IPS-NIHi7 (cell line): ENCODE measurements around the gene PHF21A.

Experiments
- DNase-seq: peaks from one replicate; pipeline ENCODE4 v3.0.0; 2012; ENCODE audit warnings: mixed read lengths; ENCODE audit errors: extremely low spot score

PHF21A gene

GRCh38 chr11:46121301-46121723 is at the start of gene PHF21A:
Gene PHF21A, minus strand, starts transcription at chr11:46121454. Its CDS starts 37,235 bp downstream, at chr11:46084219.
- peak; percentile 86 for DNase-seq

- DNase-seq: no peak
Observed at GRCh38 chr11:46170797-46171196, 49.5 kb upstream of the PHF21A start.

GRCh38 chr11:46162700-46163099 is 41.4 kb upstream of the PHF21A start:
- no peak for DNase-seq

GRCh38 chr11:46161201-46161600 is 39.9 kb upstream of the PHF21A start:
- DNase-seq: no peak

GRCh38 chr11:46160100-46160499 is 38.8 kb upstream of the PHF21A start:
- no peak for DNase-seq

GRCh38 chr11:46159680-46160079 is 38.4 kb upstream of the PHF21A start:
- no peak for DNase-seq

- no peak for DNase-seq
Observed at GRCh38 chr11:46149826-46150225, 28.6 kb upstream of the PHF21A start.

GRCh38 chr11:46149342-46149741 is 28.1 kb upstream of the PHF21A start:
- DNase-seq: no peak

- no peak for DNase-seq
Observed at GRCh38 chr11:46144741-46145140, 23.5 kb upstream of the PHF21A start.

- no peak for DNase-seq
Observed at GRCh38 chr11:46143049-46143806, 22.0 kb upstream of the PHF21A start.

GRCh38 chr11:46142561-46142960 is 21.3 kb upstream of the PHF21A start:
- no peak for DNase-seq

GRCh38 chr11:46141597-46141996 is 20.3 kb upstream of the PHF21A start:
- DNase-seq: no peak

GRCh38 chr11:46134540-46134939 is 13.3 kb upstream of the PHF21A start:
- peak; percentile 73 for DNase-seq

GRCh38 chr11:46134061-46134460 is 12.8 kb upstream of the PHF21A start:
- DNase-seq: no peak

- no peak for DNase-seq
Observed at GRCh38 chr11:46133119-46133518, 11.9 kb upstream of the PHF21A start.

- no peak for DNase-seq
Observed at GRCh38 chr11:46130286-46130940, 9.2 kb upstream of the PHF21A start.

GRCh38 chr11:46129133-46129532 is 7.9 kb upstream of the PHF21A start:
- DNase-seq: no peak

- DNase-seq: no peak
Observed at GRCh38 chr11:46127150-46127638, 5.9 kb upstream of the PHF21A start.

GRCh38 chr11:46125284-46125683 is 4.0 kb upstream of the PHF21A start:
- no peak for DNase-seq

GRCh38 chr11:46122945-46123715 is 1.9 kb upstream of the PHF21A start:
- DNase-seq: no peak

- DNase-seq: peak; percentile 58
Observed at GRCh38 chr11:46121724-46122477, 647 bp upstream of the PHF21A start.
